ENCODE data around the gene RIC8B.

- TF ChIP-seq CTCF (conservative IDR thresholded peaks at IDR 0.05; ENCODE audit: low read length) (no peak; the same call in 1 of the 2 replicates), EZH2phosphoT487 (IDR thresholded peaks at IDR 0.05; ENCODE audit: borderline replicate concordance) (no peak)
Measured at GRCh38 chr12:106914796-106915634, 140.5 kb downstream of the RIC8B start.
